DMS153 treated with DMSO at 0.1 percent for 48 hours (cell line): ENCODE results near the gene CTDP1.

Source experiments
- DNase-seq: peaks from one replicate; lab custom pipeline; 2025; ENCODE audit not compliant: unreplicated experiment; lab: John Stamatoyannopoulos, UW

The CTDP1 gene

GRCh38 chr18:79779700-79780190, 100.1 kb downstream of the CTDP1 start:
- DNase-seq = no peak

- DNase-seq = no peak
These were observed 100.9 kb downstream of the CTDP1 start for GRCh38 chr18:79780547-79780946.

- DNase-seq = no peak
These were observed 101.8 kb downstream of the CTDP1 start for GRCh38 chr18:79781331-79781941.

- DNase-seq = no peak
These were observed 103.1 kb downstream of the CTDP1 start for GRCh38 chr18:79782566-79783308.

DNA sequence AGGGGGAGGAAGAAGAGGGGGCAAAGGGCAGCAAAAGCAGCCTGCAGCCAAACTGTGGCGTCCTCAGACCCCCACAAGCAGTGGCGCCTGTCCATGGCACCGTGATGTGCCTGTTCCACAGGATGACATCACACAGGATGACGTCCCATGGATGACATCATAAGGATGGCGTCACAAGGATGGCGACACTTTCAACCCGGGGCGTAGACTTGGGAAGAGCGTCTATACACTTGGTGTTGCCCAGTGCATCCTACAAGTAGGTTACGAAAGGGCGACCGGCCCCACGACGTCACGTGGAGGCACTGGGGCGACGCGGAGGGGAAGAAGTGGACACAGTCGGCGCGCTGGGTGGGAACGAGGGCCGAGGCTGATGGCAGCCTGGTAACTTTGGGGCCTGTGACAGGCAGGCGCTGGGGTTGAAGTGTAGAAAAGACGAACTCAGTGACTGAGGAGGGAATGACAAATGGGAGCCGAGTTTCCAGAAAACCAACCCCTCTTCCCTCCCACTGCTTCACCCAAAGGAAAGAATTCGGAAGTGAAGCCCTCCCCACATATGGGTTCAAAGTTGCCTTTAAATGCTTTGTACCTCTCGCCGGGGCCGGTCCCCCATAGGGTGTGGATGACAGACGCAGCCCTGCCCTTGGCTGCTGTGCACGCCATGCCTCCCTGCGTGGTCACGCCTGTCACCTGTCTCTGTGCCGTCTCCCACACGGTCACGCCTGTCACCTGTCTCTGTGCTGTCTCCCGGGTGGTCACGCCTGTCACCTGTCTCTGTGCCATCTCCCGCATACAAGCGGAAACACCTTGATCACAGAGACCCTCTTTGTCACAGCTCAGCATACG, 104.7 kb downstream of the CTDP1 start:
- no peak for DNase-seq

DNA sequence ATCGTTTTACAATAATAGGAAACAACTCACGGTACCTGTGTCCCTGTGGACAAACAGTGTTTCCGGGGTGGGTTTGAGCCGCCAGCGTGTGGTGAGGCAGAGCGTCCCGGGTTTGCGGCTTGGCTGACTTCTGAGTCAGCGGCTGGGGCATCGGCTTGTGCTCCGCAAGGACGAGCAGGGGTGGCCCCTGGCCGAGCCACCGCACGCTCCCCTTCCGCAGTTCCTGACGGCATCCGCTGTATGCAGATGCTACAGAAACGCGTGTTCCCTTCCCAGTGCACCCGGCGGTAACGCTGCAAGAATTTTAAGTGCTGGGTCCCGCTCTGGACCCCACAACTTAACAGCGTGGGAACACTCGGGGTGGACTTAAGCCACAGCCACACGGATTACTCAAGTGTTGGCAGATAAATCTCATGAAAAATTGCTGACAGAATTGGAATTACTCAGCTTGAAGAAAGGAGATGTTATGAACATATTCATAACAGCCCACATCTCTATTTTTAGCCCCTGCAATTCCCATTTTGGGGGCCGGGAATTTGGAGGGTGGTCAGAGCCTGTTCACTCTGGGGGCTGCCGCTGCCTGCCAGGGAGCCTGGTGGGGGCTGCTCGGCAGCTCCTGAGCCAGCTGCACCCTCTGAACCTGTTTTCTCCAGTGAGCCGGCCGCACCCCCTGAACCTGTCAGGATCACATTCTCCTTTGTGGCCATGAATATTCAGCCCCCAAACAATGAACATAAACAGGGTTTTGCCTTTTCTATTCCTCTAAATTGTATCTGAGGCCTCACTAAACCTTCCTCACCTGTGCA, 105.6 kb downstream of the CTDP1 start:
- DNase-seq = no peak

DNA sequence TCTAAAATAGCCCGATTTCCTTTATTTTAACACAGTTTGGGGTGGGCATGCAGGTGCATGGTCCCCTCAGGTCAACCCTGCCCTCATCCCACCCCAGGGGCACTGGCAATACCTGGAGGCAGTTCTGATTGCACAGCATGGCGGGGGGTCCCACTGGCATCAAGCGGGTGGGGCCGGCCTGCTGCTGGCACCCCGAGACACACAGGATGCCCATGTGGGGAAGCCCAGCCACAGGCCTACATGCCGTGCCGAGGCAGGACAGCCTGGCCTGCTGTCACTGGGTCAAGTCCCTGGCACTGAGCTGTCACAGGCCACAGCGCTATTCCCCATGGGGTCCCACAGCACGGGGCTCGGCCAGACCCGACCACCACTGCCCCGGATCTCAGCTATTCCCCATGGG, 106.2 kb downstream of the CTDP1 start:
- no peak for DNase-seq

DNA sequence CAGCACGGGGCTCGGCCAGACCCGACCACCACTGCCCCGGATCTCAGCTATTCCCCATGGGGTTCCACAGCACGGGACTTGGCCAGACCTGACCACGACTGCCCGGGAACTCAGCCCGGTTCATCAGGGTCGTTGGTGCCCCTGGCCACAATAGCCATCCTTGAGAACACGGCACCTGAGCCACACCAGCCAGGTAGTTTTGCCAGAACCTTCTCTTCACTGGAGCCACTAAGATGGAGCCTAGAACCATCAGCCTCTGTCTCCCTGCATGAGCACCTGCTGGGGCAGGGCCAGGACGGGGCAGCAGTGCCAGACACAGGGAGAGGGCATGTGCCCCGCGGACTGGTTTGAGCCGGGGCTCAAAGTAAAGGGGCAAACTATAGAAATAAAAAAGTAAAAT, 106.7 kb downstream of the CTDP1 start:
- DNase-seq = no peak

DNA sequence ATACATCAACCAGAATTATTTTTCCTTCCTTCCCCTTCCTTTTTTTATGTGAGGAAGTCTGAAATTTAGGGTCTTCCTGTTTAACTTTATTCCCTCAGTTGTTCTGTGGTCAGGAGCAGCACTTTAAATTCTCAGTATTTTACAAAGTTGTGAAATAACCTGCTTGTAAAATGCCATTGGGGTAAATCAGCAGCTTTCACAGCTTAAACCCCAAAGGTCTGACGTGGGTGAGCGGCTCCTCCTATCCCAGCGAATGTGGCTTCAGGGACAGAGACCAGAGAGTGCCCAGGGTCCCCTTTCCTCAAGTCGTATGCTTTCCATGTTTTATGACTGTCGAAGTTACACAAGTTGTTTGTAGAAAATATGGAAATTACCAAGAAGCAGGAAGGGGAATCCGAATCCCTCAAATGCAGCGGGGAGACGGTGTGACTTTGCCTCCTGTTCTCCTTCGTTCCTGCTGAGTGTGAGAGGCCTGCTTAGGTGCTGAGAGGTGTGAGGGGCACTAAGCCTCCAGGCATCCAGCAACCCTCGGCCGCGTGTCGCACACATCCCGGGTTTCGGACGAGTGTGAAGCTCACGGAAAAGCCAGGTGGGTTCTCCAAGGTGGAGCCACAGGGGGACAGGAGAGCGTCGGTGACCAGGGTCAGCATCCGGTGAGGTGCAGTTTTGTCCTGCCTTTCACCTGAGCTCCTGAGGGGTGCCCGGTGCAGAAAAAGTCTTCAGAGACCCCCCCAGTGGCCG, 107.4 kb downstream of the CTDP1 start:
- no peak for DNase-seq

DNA sequence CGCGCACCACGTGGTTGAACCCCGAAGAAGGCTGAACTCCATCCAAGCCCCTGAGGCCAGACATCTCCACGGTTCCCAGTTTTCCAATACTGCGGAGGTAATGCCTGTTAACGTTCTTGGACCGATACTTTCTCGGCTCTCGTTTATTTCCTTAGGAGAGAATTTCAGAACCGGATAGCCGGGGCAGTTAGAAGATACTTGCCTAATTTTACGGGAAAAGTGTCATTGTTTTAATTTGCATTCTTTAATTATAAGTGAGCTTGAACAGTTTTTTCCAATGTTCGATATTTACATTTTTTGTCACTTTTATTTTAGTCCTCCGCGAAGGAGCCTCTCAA, 107.9 kb downstream of the CTDP1 start:
- no peak for DNase-seq

DNA sequence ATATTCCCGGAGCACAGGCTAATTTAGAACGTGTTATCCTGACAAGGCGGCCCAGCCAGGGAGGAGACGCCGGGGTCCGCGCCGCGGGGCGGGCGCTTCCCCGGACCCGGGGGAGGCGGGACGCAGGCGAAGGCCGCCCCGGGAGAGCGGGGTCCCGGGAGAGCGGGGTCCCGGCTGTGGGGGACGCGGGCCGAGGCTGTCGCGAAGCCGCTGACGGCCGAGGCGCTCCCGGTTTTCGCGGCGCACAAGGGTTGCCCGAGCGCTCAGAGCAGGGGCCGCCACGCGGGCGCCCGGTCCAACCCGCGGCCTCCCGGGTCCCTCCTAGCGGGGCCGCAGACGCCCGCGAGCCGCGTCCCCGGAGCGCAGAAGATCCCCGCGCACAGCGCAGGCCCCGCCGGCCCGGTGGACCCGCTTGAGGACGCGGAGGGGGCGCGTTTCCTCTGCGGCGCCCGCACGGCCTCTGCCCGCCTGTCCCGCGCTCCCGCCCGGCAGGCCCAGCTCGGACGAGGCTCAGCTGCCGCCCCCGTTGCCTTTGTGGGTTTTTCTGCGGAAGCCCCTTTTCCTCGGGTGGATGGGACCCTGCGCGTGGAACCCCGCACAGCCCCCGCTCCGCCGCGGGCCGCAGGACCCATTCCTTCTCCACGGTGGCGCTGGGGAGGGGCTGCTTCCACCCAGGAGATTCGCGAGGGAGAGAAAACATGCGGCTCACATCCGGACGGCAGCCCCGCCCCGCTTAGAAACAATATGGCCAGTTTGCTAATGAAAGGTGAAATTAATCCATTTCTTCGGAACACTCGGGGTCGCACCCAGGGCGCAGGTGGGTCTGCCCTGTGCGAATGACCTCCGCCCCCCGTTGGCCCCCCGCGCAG, 108.5 kb downstream of the CTDP1 start:
- no peak for DNase-seq

GRCh38 chr18:79788734-79789085, 109.1 kb downstream of the CTDP1 start:
- no peak for DNase-seq

GRCh38 chr18:79789091-79789891, 109.7 kb downstream of the CTDP1 start:
- no peak for DNase-seq

DNA sequence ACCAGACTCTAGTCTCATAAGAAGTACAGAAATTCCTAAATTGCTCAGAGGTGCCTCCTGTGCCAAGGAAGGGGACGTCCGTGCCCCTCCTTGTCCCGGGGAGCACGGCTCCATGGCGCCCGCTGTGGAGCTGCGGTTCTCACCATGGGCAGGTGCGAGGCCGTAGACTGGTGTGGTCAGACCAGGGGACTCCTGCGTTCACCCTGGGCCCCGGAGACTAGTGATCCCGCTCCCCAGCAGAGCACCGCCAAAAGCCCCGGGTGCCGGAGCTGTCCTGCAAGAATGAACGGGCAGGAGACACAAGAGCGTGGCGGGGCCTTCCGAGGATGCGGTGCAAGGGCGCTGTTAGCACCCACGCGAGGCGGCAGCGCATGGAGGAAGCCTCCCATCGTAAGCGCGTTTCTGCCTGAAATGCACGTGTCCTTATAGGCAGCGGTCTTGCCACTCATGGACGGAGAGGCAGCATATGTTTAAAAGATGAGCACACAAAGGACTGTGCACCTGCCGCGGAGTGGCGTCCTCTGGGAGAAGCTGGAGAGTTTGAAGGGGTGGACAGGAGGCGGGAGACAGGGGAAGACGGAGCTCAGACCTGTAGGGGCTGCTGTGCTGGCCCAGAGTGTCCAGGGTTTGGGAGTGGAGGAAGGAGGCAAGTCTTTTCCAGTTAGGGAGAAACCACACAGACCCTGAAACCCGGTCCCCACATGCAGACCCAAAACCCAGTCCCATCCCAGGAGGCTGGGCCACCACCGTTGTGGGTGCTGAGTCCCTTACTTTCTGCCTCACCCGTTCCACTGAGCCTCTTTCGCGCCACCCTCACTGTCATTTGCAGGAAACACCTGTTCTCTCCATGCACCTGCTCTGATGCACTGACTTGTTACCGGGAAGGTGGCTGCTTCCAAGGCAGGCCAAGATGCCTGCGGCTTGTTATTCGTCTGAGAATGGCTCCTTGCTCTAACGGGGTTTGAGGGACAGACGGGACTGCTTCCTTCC, 110.6 kb downstream of the CTDP1 start:
- DNase-seq = peak; percentile 12

DNA sequence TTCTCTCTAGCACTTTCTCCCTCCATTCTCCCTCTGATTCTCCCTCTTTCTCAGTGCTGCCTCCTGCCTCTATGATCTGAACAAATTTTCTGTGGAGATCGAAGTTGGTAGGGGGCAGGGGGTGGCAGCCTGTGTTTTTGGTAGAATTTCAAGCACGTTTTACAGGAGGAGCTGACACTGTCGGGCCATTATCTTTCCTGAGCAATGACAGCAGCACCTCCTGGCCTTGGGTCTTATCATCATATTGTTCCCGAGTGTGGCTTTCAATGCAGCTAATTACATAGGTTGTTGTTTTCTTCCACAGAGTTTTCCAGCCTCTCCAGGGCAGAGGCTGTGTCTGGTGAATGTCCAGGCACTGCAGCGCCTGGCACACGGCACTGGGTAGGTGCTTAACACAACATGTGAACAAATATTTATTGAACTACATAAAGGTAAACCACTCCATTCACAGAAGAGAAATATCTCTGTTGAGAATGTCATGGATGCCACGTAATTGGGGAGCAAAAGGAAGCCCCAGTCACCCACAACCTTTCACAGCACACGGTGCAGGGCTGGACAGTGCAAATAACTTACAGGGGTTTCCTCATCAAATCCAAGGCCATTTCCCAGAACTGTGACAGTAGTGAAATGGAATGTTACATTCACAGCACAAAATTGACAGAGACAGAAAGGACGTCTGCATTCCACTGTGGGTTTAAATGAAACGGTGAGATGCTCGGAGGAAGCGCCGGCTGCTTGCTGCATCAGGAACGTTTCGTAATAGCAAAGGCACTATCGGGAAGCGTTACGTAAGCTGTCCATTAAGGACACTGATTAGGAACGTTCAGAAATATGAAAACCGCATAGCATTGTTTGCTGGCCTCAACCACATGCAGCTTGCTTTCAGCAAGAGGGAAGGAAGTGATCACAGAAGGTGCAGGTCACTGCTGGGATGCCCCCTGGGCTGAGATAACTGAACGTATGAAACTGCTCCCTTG, 111.7 kb downstream of the CTDP1 start:
- peak; percentile 28 for DNase-seq
